Brain microvascular endothelial cell (primary cell): ENCODE results near the gene ROR2.

Experiments
- DNase-seq: peaks from one replicate; pipeline ENCODE4 v3.0.0-alpha.2; 2020
- H3K27ac ChIP-seq: fragments of 250-450 bp; sonication (Bioruptor Pico); 2 replicates; pipeline ENCODE4 v1.5.1; 2020; ENCODE audit warnings: mild to moderate bottlenecking, moderate library complexity
- H3K27me3 ChIP-seq: fragments of 250-450 bp; sonication (Bioruptor Pico); replicated peaks from 2 replicates; pipeline ENCODE4 v1.5.1; 2020; ENCODE audit warnings: mild to moderate bottlenecking
- H3K36me3 ChIP-seq: fragments of 250-450 bp; sonication (Bioruptor Pico); replicated peaks from 2 replicates; pipeline ENCODE4 v1.5.1; 2020; ENCODE audit warnings: mild to moderate bottlenecking
- H3K4me3 ChIP-seq: 2 replicates; pipeline ENCODE4 v1.5.1; 2011; ENCODE audit warnings: low read depth, mild to moderate bottlenecking, control low read depth, low read length, moderate library complexity
- CTCF ChIP-seq: IDR thresholded peaks from 2 replicates; pipeline ENCODE4 v1.5.1; 2011; ENCODE audit warnings: low read depth, mild to moderate bottlenecking, moderate library complexity, low read length, control low read depth, inconsistent platforms; ENCODE audit errors: missing control alignments
- in situ Hi-C: cut with HindIII; loops from 2 replicates; pipeline ENCODE4 v1.10.0; 2017; ENCODE audit warnings: low sequenced_read_pairs, low pct_ligation_motif_present

ROR2 gene

GRCh38 chr9:91837981-91838731 lies 111.9 kb downstream of the ROR2 start:
- H3K36me3 ChIP-seq, result no peaks in the 10 kb centered on the region
- no peak for DNase-seq
- in situ Hi-C loops, result no loop called here
- no peak overlapping the region for H3K4me3 ChIP-seq
- TF ChIP-seq CTCF, result no peak
- H3K27ac ChIP-seq, result no peak overlapping the region
- H3K27me3 ChIP-seq, result peaks cover 5% of the 10 kb centered on the region

GRCh38 chr9:91836515-91836914 lies 113.5 kb downstream of the ROR2 start:
- Histone ChIP-seq H3K27ac (no peak overlapping the region), H3K4me3 (no peak overlapping the region), H3K27me3 (no peaks in the 10 kb centered on the region), H3K36me3 (no peaks in the 10 kb centered on the region)
- TF ChIP-seq CTCF, result no peak
- DNase-seq, result no peak
- in situ Hi-C loops, result no loop called here

- H3K27me3 ChIP-seq, result no peaks in the 10 kb centered on the region
- no peak for TF ChIP-seq CTCF
- no peak overlapping the region for H3K4me3 ChIP-seq
- no peak overlapping the region for H3K27ac ChIP-seq
- no peaks in the 10 kb centered on the region for H3K36me3 ChIP-seq
- DNase-seq, result no peak
- in situ Hi-C loops, result no loop called here
Measured at GRCh38 chr9:91835632-91836031, 114.4 kb downstream of the ROR2 start.

GRCh38 chr9:91835216-91835615 lies 114.8 kb downstream of the ROR2 start:
- in situ Hi-C loops, result no loop called here
- TF ChIP-seq CTCF, result no peak
- Histone ChIP-seq H3K36me3 (no peaks in the 10 kb centered on the region), H3K4me3 (no peak overlapping the region), H3K27ac (no peak overlapping the region), H3K27me3 (no peaks in the 10 kb centered on the region)
- no peak for DNase-seq

- H3K27ac ChIP-seq, result no peak overlapping the region
- H3K27me3 ChIP-seq, result no peaks in the 10 kb centered on the region
- no peak for TF ChIP-seq CTCF
- no peak overlapping the region for H3K4me3 ChIP-seq
- in situ Hi-C loops, result no loop called here
- H3K36me3 ChIP-seq, result no peaks in the 10 kb centered on the region
- DNase-seq, result no peak
Measured at GRCh38 chr9:91834740-91835139, 115.3 kb downstream of the ROR2 start.

GRCh38 chr9:91833878-91834255 lies 116.2 kb downstream of the ROR2 start:
- Histone ChIP-seq H3K27me3 (no peaks in the 10 kb centered on the region), H3K36me3 (no peaks in the 10 kb centered on the region), H3K27ac (no peak overlapping the region), H3K4me3 (no peak overlapping the region)
- DNase-seq, result no peak
- in situ Hi-C loops, result no loop called here
- TF ChIP-seq CTCF, result no peak
